Measurements from ENCODE around the gene TBC1D2. TPM values are rescaled to one million over a fixed set of nuclear protein-coding genes. Genes with fewer than 3 reads are reported as not detected.

The TBC1D2 gene
- total RNA-seq, 4 donors from 2014 or later: 2.5 to 10.9 (median 7.5) TPM

- no peaks in the 10 kb centered on the region for H3K4me1 ChIP-seq
- no peaks in the 10 kb centered on the region for H3K9me3 ChIP-seq
- TF ChIP-seq, protein P1, sequence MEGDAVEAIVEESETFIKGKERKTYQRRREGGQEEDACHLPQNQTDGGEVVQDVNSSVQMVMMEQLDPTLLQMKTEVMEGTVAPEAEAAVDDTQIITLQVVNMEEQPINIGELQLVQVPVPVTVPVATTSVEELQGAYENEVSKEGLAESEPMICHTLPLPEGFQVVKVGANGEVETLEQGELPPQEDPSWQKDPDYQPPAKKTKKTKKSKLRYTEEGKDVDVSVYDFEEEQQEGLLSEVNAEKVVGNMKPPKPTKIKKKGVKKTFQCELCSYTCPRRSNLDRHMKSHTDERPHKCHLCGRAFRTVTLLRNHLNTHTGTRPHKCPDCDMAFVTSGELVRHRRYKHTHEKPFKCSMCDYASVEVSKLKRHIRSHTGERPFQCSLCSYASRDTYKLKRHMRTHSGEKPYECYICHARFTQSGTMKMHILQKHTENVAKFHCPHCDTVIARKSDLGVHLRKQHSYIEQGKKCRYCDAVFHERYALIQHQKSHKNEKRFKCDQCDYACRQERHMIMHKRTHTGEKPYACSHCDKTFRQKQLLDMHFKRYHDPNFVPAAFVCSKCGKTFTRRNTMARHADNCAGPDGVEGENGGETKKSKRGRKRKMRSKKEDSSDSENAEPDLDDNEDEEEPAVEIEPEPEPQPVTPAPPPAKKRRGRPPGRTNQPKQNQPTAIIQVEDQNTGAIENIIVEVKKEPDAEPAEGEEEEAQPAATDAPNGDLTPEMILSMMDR (IDR thresholded peaks at IDR 0.05): no peak
- no peak for TF ChIP-seq POLR2A (IDR thresholded peaks at IDR 0.05)
- H3K27me3 ChIP-seq: no peaks in the 10 kb centered on the region
- intact Hi-C loops (cut with DNase I; ENCODE audit: low total_unique reads): no loop called here
- no peak overlapping the region for H3K4me3 ChIP-seq
- no peak overlapping the region for H3K27ac ChIP-seq
- DNase-seq: no peak
- no peaks in the 10 kb centered on the region for H3K36me3 ChIP-seq
These were observed 26.4 kb downstream of the TBC1D2 start for GRCh38 chr9:98229090-98229395.

- DNase-seq: no peak
- Histone ChIP-seq H3K27ac (no peak overlapping the region), H3K36me3 (no peaks in the 10 kb centered on the region)
These were observed 26.9 kb downstream of the TBC1D2 start for GRCh38 chr9:98228392-98229089.

DNA sequence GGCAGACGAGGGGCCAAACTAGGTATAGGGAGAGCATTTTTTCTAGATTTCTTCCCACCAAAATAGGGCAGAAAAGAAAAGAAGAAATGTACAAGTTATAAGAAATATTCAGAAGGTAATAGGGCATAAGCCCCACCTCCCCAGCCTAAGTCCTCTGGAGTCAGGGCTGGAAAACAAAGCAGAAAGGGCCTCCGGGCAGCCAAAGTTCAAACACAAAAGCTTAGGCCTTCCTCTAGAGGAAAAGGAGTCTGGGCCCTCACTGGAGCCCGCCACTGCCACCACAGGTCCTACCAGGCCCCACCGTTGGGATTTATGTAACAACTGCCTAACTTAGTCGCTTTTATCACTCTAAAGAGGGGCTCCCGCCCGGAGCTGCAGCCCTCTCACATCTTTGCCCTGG, 27.6 kb downstream of the TBC1D2 start:
- Histone ChIP-seq H3K27ac (no peak overlapping the region), H3K9me3 (no peaks in the 10 kb centered on the region), H3K4me1 (no peaks in the 10 kb centered on the region), H3K27me3 (no peaks in the 10 kb centered on the region), H3K36me3 (no peaks in the 10 kb centered on the region), H3K4me3 (no peak overlapping the region)
- intact Hi-C loops (cut with DNase I; ENCODE audit: low total_unique reads): no loop called here
- TF ChIP-seq, protein P1 (IDR thresholded peaks at IDR 0.05): no peak
- no peak for TF ChIP-seq POLR2A (IDR thresholded peaks at IDR 0.05)
- no peak for DNase-seq

More at GRCh38 chr9:98228392-98229089, 26.9 kb downstream of the TBC1D2 start:
- H3K27me3 ChIP-seq: no peaks in the 10 kb centered on the region
- H3K4me3 ChIP-seq: no peak overlapping the region
- no peaks in the 10 kb centered on the region for H3K4me1 ChIP-seq
- intact Hi-C loops (cut with DNase I; ENCODE audit: low total_unique reads): no loop called here
- no peak for TF ChIP-seq POLR2A (IDR thresholded peaks at IDR 0.05)
- TF ChIP-seq, protein P1 (IDR thresholded peaks at IDR 0.05): no peak
- H3K9me3 ChIP-seq: no peaks in the 10 kb centered on the region

DNA sequence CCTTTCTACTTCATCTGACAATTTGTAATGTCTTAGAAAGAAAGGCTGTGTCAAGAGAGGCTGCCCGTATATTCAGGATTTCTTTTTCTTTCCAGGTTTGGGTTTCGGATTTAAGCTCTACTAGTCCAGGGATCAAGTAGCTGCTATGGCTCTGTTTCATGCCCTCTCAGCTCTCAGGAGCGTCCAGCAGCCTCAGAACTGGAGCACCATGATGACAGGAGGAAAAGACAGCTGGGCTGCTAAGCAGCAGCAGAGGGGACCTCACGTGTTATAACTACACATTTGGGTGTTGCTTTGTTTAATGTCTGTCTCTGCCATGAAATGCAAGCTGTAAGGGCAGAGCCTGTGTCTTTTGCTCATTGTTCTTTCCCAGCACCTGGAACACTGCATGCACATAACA, 28.5 kb downstream of the TBC1D2 start:
- TF ChIP-seq, protein P1 (IDR thresholded peaks at IDR 0.05): no peak
- no peak for TF ChIP-seq POLR2A (IDR thresholded peaks at IDR 0.05)
- no peak for DNase-seq
- intact Hi-C loops (cut with DNase I; ENCODE audit: low total_unique reads): no loop called here
- Histone ChIP-seq H3K27ac (no peak overlapping the region), H3K4me1 (no peaks in the 10 kb centered on the region), H3K36me3 (no peaks in the 10 kb centered on the region), H3K9me3 (no peaks in the 10 kb centered on the region), H3K27me3 (no peaks in the 10 kb centered on the region), H3K4me3 (no peak overlapping the region)

DNA sequence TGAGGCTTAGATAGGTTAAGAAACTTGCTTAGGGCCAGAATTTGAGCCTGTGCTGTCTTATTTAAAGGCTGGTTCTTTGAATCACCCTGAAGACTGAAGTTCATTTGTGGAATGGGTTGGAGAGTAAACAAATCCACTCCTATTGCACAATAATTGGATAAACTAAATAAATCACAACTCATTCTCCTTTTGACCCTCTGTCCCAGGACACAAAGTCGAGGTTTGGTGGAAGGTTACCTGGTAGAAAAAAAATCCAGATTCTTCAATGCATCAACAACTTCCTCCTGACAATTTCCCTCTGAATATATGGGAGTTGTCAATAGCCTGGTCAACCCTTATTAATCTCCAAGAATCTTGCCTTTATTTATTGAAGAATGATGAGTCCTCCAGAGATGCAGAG, 28.9 kb downstream of the TBC1D2 start:
- no peaks in the 10 kb centered on the region for H3K9me3 ChIP-seq
- no peak overlapping the region for H3K27ac ChIP-seq
- intact Hi-C loops (cut with DNase I; ENCODE audit: low total_unique reads): no loop called here
- no peaks in the 10 kb centered on the region for H3K36me3 ChIP-seq
- H3K4me3 ChIP-seq: no peak overlapping the region
- no peaks in the 10 kb centered on the region for H3K4me1 ChIP-seq
- no peaks in the 10 kb centered on the region for H3K27me3 ChIP-seq
- DNase-seq: no peak
- no peak for TF ChIP-seq POLR2A (IDR thresholded peaks at IDR 0.05)
- TF ChIP-seq, protein P1 (IDR thresholded peaks at IDR 0.05): no peak

Data from uterus (tissue), 4 donors.